GM12878 (cell line): ENCODE data around the gene PTPRD. TPM values are rescaled to one million over a fixed set of nuclear protein-coding genes. Genes with fewer than 3 reads are reported as not detected.
A peak's percentile ranks its signal among the peaks of the same experiment; 100 is the strongest.

Experiments
- ATAC-seq: fragments of 200-7000 bp; cut with Tn5 transposase; 3 replicates; pipeline ENCODE4 v1.9.1; 2020; ENCODE audit warnings: mild to moderate bottlenecking, moderate library complexity
- BruUV-seq: library from RNA; stranded (reverse); fragments of 400-500 nt; replicated peaks from 2 replicates; lab custom pipeline; 2021; lab: Mats Ljungman, UMichigan
- CTCF ChIA-PET: fragments of 300-600 bp; sonication (Branson Sonifier 250); formaldehyde crosslinking; extraction: SDS; loops from one replicate; lab custom pipeline; 2021; ENCODE audit warnings: inconsistent platforms; lab: Yijun Ruan, JAX
- POLR2A ChIA-PET: fragments of 350-600 bp; formaldehyde crosslinking; extraction: SDS; loops from one replicate; lab custom pipeline; 2021; ENCODE audit warnings: inconsistent platforms; lab: Charles Lee
- RAD21 ChIA-PET: fragments of 300-600 bp; sonication (Branson Sonifier 250); formaldehyde crosslinking; loops from one replicate; lab custom pipeline; 2023; ENCODE audit warnings: antibody characterized with exemption; ENCODE audit not compliant: unreplicated experiment; lab: Charles Lee
- SMC1A ChIA-PET: fragments of 300-600 bp; sonication (Branson Sonifier 250); formaldehyde crosslinking; loops from one replicate; lab custom pipeline; 2023; ENCODE audit not compliant: unreplicated experiment, uncharacterized antibody; lab: Charles Lee
- DNase-seq: peaks from one replicate; pipeline ENCODE4 v3.0.0-alpha.2; 2011; ENCODE audit warnings: low read depth, low spot score
- FAIRE-seq: peaks from 3 replicates; lab custom pipeline; 2011; peaks lifted over from hg19 to GRCh38; lab: Jason Lieb, UNC
- H2AFZ ChIP-seq: 2 replicates; pipeline ENCODE4 v1.6.0; 2011; ENCODE audit warnings: low read depth, low read length, control low read depth; ENCODE audit not compliant: control insufficient read depth
- H3K27ac ChIP-seq: 2 replicates; pipeline ENCODE4 v1.5.1; 2011; ENCODE audit warnings: control low read depth; ENCODE audit not compliant: control insufficient read depth, insufficient read depth
- H3K27me3 ChIP-seq, 2 experiments: replicated peaks in 1 of 2; 2 replicates each; pipeline versions ENCODE4 v1.6.0 to v1.6.1; 2011; ENCODE audit warnings: low read length in 1 of 2; ENCODE audit not compliant: control insufficient read depth in 2 of 2, insufficient read depth in 2 of 2
- H3K36me3 ChIP-seq, 2 experiments: 2 replicates each; pipeline ENCODE4 v1.5.1; 2011; ENCODE audit warnings: low read length in 1 of 2; ENCODE audit not compliant: control insufficient read depth in 2 of 2, insufficient read depth in 2 of 2
- H3K4me1 ChIP-seq: 2 replicates; pipeline ENCODE4 v1.6.1; 2011; ENCODE audit warnings: mild to moderate bottlenecking, low read length, moderate library complexity, mixed read lengths; ENCODE audit not compliant: control insufficient read depth, insufficient read depth
- H3K4me2 ChIP-seq: 2 replicates; pipeline ENCODE4 v1.6.0; 2011; ENCODE audit warnings: control low read depth; ENCODE audit not compliant: control insufficient read depth, insufficient read depth
- H3K4me3 ChIP-seq: fragments of 200-600 bp; sonication (generic); 2 replicates; pipeline ENCODE4 v1.5.1; 2016
- H3K79me2 ChIP-seq: 2 replicates; pipeline ENCODE4 v1.6.0; 2011; ENCODE audit warnings: low read length; ENCODE audit not compliant: control insufficient read depth, insufficient read depth
- H3K9ac ChIP-seq: 2 replicates; pipeline ENCODE4 v1.8.0; 2011; ENCODE audit warnings: low read length, control low read depth, mixed read lengths; ENCODE audit not compliant: control insufficient read depth, insufficient read depth
- H3K9me3 ChIP-seq: replicated peaks from 3 replicates; pipeline ENCODE4 v1.5.1; 2011; ENCODE audit warnings: mild to moderate bottlenecking, low read length; ENCODE audit not compliant: control insufficient read depth, insufficient read depth
- H4K20me1 ChIP-seq: 2 replicates; pipeline ENCODE4 v1.6.0; 2011; ENCODE audit not compliant: control insufficient read depth, insufficient read depth
- EGR1 ChIP-seq, 2 experiments: IDR thresholded peaks; 1 replicate in 1 of 2; 2 replicates in 1 of 2; pipeline ENCODE4 v1.6.1; 2011 to 2012; ENCODE audit warnings: low read depth in 2 of 2, low read length in 2 of 2, borderline replicate concordance in 1 of 2, mild to moderate bottlenecking in 1 of 2, moderate library complexity in 1 of 2
- IKZF2 ChIP-seq, 2 experiments: fragments of 450-650 bp; IDR thresholded peaks; 2 replicates each; pipeline ENCODE4 v1.6.1; 2017; ENCODE audit warnings: mild to moderate bottlenecking in 2 of 2, moderate library complexity in 2 of 2
- MTA3 ChIP-seq: IDR thresholded peaks from 2 replicates; pipeline ENCODE4 v1.6.1; 2012; ENCODE audit warnings: low read length, inconsistent platforms, borderline replicate concordance
- MYC ChIP-seq: IDR thresholded peaks from 2 replicates; pipeline ENCODE4 v1.6.1; 2011; ENCODE audit warnings: mild to moderate bottlenecking, low read length, moderate library complexity, inconsistent platforms; ENCODE audit not compliant: insufficient read depth, insufficient replicate concordance, insufficient read length, severe bottlenecking
- NFYB ChIP-seq: IDR thresholded peaks from 2 replicates; pipeline ENCODE4 v1.6.1; 2011; ENCODE audit warnings: low read depth, mild to moderate bottlenecking, low read length, improper control_type of control experiment, moderate library complexity; ENCODE audit not compliant: insufficient read depth
- RBBP5 ChIP-seq: fragments of 200-600 bp; sonication (generic); conservative IDR thresholded peaks from 2 replicates; pipeline ENCODE4 v1.6.1; 2016
- RUNX3 ChIP-seq: IDR thresholded peaks from 2 replicates; pipeline ENCODE4 v1.6.1; 2012; ENCODE audit warnings: low read length, inconsistent platforms
- SPI1 ChIP-seq: IDR thresholded peaks from 2 replicates; pipeline ENCODE4 v1.6.1; 2011; ENCODE audit warnings: low read depth, mild to moderate bottlenecking, low read length, moderate library complexity, borderline replicate concordance; ENCODE audit not compliant: insufficient read depth
- SREBF2 ChIP-seq: IDR thresholded peaks from 2 replicates; pipeline ENCODE4 v1.6.1; 2012; ENCODE audit warnings: mild to moderate bottlenecking, low read length
- STAT3 ChIP-seq: IDR thresholded peaks from 2 replicates; pipeline ENCODE4 v1.6.1; 2011; ENCODE audit warnings: low read depth, low read length, improper control_type of control experiment
- SUZ12 ChIP-seq: fragments of 200-600 bp; sonication (generic); IDR thresholded peaks from one replicate; pipeline ENCODE4 v1.6.1; 2018; ENCODE audit warnings: antibody characterized with exemption, mild to moderate bottlenecking; ENCODE audit not compliant: unreplicated experiment
- TCF12 ChIP-seq: IDR thresholded peaks from 2 replicates; pipeline ENCODE4 v1.6.1; 2011; ENCODE audit warnings: low read depth, mild to moderate bottlenecking, low read length
- ZNF384 ChIP-seq: IDR thresholded peaks from 2 replicates; pipeline ENCODE4 v1.6.1; 2012; ENCODE audit warnings: low read depth, mild to moderate bottlenecking, low read length, improper control_type of control experiment, borderline replicate concordance
- WGBS: methylation state at CpG from one replicate; pipeline ENCODE4 v1.1.6; 2016; ENCODE audit warnings: low lambda C conversion rate; ENCODE audit not compliant: insufficient replicate concordance, insufficient coverage; ENCODE audit errors: missing lambda C conversion rate; 5-methylcytosine and 5-hydroxymethylcytosine counted together
- in situ Hi-C: fragments of 300-500 bp; cut with MboI; formaldehyde crosslinking; loops from 9 replicates; pipeline ENCODE4 v1.14.3; 2018; ENCODE audit warnings: mixed read lengths
- intact Hi-C: fragments of 100-400 bp; cut with micrococcal nuclease; formaldehyde crosslinking; loops from one replicate; pipeline ENCODE4 v1.14.2; 2022; ENCODE audit not compliant: unreplicated experiment
- polyA plus RNA-seq, 11 experiments: library from polyadenylated mRNA; depleted of rRNA in 4 of 11; unstranded in 6 of 11; stranded (reverse) in 5 of 11; fragments of >200 nt; fragmentation: Nextera tagmentation in 4 of 11; fragmentation: Illumina TruSeq in 1 of 11; extraction: Ambion mirVana in 4 of 11; extraction: Trizol in 1 of 11; gene quantifications; 1 replicate in 1 of 11; 2 replicates in 10 of 11; pipeline versions ENCODE4 v1.2.1 to v1.2.3, GENCODE V29; 2011 to 2016; ENCODE audit warnings: inconsistent platforms in 2 of 11, missing spikeins in 2 of 11, low read depth in 1 of 11
- total RNA-seq, 4 experiments: library from RNA; depleted of rRNA in 3 of 4; stranded (reverse); fragments of >200 nt in 3 of 4; fragmentation: Illumina TruSeq in 1 of 4; extraction: Trizol in 1 of 4; gene quantifications; 2 replicates each; pipeline versions ENCODE4 v1.2.1 to v1.2.3, GENCODE V29; 2013 to 2021
- TF ChIP-seq, protein P1 (sequence below): fragments of 150-350 bp; IDR thresholded peaks from 2 replicates; pipeline ENCODE4 v1.6.1; 2014; ENCODE audit warnings: mild to moderate bottlenecking, low read depth, low read length

The PTPRD gene
- total and polyA plus RNA-seq, 10 of the 15 experiments (the other 5 are each of a cell fraction or from before 2014, with no cell fraction given) = under 0.01 to 0.05 (median 0.01) TPM; not detected in 7

GRCh38 chr9:8649807-8650206, 1963.0 kb downstream of the PTPRD start (continued):
- no peak for TF ChIP-seq SREBF2
- TF ChIP-seq EGR1 (IDR thresholded peaks at IDR 0.05; ENCODE audit: borderline replicate concordance in 1 of 2, low read depth in 2 of 2, low read length in 2 of 2) = no peak
- no peak for TF ChIP-seq STAT3
- no peak for TF ChIP-seq MTA3
- no peak for TF ChIP-seq NFYB

GRCh38 chr9:8649160-8649559, 1963.6 kb downstream of the PTPRD start:
- Histone ChIP-seq H3K9ac (no peak overlapping the region), H3K36me3 (no peaks in the 10 kb centered on the region), H3K4me1 (no peaks in the 10 kb centered on the region), H3K4me3 (no peak overlapping the region), H4K20me1 (no peaks in the 10 kb centered on the region), H3K9me3 (no peaks in the 10 kb centered on the region), H3K4me2 (0 out of 2 replicates have a peak overlapping the region, but pooled peaks have one; percentile 9), H3K79me2 (no peaks in the 10 kb centered on the region)
- ChIA-PET CTCF (no interaction called here), RAD21 (no interaction called here), POLR2A (no interaction called here)
- DNase-seq (peak; percentile 19), ATAC-seq (peak; percentile 47)
- in situ Hi-C loops = no loop called here
- 0% methylated on average over 2 of the region's 2 CpGs for WGBS
- no TSS peak for BruUV-seq
- TF ChIP-seq TCF12 (no peak), MYC (no peak), SUZ12 (no peak), ZNF384 (no peak), RUNX3 (peak; percentile 63), SREBF2 (no peak), SPI1 (0 out of 2 replicates have a peak, but pooled peaks have one; percentile 9), RBBP5 (no peak), IKZF2 (IDR thresholded peaks at IDR 0.05) (peak; percentile 36 to 47; a peak in 1 of 4 replicates)
- TF ChIP-seq, protein P1, sequence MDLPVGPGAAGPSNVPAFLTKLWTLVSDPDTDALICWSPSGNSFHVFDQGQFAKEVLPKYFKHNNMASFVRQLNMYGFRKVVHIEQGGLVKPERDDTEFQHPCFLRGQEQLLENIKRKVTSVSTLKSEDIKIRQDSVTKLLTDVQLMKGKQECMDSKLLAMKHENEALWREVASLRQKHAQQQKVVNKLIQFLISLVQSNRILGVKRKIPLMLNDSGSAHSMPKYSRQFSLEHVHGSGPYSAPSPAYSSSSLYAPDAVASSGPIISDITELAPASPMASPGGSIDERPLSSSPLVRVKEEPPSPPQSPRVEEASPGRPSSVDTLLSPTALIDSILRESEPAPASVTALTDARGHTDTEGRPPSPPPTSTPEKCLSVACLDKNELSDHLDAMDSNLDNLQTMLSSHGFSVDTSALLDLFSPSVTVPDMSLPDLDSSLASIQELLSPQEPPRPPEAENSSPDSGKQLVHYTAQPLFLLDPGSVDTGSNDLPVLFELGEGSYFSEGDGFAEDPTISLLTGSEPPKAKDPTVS = no peak
- TF ChIP-seq, all 136 proteins: peak for 3
- Histone ChIP-seq H3K27me3 (no peaks in the 10 kb centered on the region), H2AFZ (no peak overlapping the region), H3K27ac (no peak overlapping the region)
- FAIRE-seq = no peak
- SMC1A ChIA-PET = no interaction called here
- intact Hi-C loops = no loop called here
